GM19455 (cell line): ENCODE measurements around the gene ASB2.

Source experiments
- ATAC-seq: cut with Tn5 transposase; IDR thresholded peaks from one replicate; pipeline ENCODE4 v1.9.1; 2021; ENCODE audit not compliant: unreplicated experiment

Gene ASB2

DNA sequence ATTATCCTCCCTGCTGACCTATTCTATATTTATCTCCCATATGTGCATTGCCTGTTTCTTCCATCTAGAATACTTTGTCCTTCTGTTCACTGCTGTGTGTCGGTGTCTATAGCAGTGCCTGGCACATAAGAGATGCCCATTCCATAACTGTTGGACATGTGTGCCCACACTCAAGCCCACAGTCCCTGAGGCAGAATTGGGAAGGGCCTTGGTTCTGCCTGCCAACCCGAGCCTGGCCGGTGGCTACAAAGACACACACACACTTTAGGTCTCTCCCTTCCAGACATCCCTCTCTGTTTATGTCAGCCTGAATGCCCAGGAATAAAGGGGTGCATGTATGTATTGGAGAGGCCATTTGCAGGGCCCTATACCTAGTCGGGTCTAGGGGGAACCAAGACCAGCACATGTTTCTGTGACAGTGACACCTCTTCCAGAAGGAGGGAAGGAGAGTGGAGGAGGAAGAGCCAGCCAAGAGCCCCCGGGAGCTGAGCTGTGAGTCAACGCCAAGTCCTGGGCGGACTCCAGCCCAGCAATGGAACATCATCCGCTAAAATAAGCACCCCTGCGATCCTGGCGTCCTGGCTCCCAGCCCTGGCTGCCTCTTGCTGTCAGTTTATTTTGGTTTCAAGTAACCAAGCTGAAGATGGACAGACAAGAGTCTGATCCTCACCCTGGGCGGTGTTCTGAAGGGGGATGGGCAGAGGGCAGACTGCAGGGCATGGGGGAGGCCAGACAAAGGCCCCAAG, 4.3 kb upstream of the ASB2 start:
- no peak for ATAC-seq

DNA sequence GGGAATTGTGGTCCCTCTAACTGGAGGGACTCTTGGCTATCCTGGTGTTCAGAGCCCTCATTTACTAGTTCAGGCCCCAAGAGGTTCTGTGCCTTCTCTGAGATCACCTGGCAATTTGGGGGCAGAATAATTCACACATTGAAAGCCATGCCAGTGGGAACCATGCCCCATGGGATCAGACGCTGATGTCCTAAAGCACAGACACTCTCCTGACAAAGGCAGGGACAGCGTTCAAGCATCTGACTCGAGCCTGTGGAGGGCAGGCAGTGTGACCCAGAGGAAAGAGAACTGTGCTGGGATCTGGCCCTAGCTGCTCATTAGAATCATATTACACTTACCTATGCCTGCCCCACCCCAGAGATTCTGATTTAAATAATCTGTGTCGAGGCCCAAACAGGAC, 2.4 kb upstream of the ASB2 start:
- ATAC-seq, result no peak

DNA sequence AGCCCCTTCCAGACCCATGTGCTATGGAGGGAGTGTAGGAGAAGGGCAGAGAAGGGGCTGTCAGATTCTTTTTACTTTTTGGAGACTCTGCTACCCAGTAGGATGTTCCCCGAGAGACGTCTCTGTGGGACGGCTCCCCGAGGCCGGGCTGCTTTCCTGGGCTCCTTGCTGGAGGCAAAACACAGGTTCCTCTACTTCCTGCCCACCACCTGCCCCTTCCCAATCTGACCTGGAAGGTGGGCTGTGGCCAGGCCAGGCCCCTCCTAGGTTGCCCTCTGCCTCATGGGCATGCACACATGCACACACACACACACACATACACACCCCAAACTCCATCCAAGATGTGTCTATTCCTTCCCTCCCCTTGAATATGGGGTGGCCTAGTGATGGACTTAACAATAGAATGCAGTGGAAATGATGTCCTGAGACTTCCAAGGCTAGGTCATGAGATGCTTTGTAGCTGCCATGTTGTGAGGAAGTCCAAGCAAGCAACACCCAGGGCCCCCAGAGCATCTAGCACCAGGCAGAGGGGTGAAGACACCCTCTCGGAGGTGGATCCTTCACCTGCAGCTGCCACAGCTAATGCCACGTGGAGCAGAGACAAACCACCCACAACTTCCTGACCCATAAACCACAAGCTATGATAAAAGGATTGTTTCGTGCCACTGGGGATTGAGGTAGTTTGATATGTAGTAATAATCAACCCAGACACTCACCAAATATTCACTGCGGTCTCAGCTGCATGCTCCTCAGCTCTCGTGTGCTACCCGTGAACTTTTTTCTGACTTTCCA, 1.6 kb upstream of the ASB2 start:
- no peak for ATAC-seq

DNA sequence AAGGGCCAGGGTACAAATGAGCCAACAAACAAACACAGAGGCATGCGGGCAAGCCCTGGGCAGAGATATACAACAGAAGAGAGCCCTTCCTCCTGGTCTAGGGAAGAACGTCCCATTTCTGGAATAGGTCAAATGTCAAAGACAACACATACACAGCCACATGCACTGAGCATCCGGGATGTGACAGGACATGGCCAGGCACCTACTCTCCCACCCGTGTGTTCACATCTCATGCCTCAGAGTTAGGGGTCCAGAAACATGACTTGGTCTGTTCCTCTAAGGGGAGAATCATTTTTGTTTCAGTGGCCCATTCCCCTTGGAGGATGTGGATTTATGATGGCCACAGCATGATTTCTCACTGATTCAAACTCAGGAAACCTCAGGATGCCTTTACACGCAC, 801 bp upstream of the ASB2 start:
- no peak for ATAC-seq

DNA sequence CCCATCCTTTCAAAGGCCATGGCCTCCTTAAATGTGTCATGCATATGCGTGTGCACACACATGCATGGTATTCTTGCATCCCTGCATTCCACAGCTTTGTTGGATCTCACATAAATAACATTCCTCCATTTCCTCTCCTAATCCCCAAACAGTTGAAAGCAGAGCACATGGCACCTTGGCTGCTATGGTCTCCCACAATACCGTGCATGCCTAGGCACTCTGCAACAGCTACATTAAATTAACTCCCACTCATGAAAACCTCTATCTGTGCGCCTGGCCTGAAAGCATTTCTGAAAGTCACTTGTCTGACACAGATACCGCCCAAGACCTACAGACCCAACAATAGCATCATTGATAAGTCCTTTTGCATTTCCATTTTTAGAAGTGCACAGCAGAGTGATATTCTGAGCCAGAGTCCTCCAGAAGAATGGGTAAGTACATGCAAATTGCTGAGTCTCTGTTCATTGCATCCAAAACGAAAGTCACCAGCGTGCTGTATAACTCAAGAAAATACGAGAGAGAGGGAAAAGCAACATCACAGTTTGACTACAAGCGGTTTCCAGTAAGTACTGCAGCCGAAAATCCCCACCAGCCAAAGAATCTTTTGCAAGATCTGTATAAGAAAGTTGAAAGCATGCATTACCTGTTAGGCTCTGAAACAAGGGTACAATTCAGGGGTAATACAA, 436 bp downstream of the ASB2 start:
- peak; percentile 79 for ATAC-seq

DNA sequence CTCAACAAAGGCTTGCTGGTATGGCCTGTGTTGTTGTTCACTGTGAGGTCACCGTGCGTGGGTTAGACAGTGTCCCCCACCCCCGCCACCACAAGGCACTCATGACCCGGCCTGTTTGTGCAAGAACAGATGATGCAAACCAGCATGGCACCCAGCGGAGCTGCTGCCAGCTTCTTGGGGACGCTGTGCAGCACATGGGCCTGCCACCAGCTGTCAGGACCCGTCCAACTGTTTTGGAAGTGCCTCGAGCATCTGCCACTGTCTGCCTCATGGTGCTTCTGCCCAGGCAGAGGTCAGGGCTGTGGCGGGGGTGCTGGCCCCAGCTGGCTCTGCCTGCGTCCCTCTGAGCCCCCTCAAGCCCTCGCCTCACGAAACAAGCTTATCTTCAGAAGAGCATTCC, 1.5 kb downstream of the ASB2 start:
- ATAC-seq, result no peak

DNA sequence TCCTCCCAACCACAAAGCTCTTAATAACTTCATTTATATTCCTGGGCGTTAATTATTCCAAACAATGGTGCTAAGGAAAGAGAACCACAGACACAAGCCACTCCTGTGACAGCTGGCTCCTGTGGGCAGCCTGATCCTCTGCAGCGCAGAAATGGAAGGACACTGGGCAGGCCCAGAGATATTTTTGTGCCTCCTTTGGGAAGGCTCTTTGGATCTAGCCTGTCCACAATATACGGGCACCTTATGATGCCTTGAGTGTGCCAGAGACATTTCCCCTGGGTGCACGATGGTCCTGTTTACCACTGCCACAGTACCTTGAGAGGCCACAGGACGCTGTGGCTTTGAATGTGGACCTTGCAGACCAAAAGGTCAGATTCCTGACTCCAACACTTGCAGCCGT, 2.1 kb downstream of the ASB2 start:
- no peak for ATAC-seq

DNA sequence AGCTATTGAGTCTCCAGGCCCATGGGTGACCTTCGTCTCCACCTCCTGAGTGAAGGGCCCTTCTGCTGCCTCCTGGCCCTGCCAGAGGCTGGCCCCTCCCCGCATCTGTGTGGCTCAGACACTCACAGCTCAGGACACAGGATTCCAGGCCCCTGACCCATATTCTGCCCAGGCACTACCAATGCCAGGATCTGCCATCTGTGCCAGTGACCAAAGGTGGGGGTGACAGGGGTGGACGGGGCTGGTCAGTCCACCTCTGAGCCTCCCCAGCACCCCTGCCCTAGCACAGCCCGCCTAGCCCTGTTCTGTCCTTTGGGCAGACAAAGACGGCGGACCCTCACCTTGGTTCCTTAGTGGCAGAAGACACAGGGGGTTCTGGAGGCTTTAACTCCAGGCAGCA, 2.8 kb downstream of the ASB2 start:
- ATAC-seq, result no peak

DNA sequence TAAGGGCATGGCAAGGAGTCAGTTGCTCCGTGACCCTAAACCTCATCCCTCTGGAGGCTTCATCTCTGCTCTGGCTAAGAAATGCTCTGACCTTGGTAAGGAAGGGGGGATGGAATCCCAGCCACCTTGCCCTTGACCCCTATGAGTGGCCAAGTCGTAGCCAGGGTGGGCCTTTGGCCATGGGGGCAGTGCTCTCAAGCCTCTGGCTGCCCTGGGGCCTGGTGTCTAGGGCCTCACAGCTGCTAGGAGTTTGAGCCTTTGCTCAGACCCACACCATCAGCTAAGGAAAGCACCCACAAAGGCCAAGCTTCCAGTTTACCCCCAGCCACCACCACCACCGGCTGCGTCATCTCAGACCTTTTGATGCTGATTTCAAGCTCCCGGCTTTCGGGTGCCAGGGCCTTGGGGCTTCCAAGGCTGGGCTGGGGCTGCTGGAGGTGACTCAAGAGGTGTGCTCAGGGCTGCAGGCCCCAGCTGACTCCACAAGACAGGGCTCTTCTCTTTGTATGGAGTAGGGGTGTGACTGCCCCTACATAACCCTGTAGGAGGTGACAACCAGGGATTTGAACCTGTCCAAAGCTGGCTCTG, 3.7 kb downstream of the ASB2 start:
- no peak for ATAC-seq

DNA sequence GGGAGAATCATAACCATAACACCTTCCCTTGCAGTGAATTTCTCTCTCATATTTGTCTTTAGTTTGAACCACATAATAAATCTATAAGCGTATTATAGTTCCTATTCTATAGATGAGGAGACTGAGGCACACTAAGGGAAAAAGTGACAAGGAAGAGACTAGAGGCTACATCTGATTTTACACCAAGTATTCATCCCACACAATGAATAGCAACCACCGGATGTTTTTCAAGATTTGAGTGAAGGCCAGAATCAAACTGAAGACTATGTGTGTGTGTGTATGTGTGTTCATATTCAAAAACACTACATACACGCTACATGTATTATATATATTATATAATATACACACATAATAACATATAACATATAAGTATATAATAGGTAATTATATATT, 4.7 kb downstream of the ASB2 start:
- no peak for ATAC-seq

DNA sequence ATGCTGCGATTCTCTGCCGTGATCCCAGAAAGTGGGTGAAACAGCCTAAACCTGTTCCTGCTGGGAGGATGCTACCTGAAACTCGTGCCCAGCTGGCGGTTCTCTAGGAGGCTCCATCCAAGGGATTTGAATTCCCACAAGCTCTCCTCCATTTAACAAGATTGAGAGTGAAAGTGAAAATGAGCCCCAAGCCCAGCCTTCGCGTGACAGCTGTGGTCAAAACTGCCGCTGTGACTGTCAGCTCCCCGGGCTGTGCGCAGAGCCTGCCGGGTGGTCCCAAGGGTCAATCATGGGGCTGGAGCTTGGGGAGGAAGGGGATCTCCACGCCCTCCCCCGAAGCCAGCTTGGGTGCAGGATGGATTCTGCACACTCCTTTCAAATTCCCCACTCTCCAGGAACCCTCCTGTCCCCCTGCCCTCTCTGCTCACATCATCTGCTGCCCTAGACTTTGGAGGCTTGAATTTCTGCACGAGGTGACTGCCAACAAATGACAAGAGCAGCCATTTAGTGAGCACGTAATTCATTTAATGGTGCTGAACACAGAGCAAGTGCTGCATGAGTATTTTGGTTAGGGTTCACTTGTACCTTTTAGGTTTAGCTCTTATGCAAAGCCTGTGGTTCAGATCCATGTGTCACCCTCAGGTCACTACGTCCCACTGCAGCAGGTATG, 5.3 kb downstream of the ASB2 start:
- peak; percentile 46 for ATAC-seq

DNA sequence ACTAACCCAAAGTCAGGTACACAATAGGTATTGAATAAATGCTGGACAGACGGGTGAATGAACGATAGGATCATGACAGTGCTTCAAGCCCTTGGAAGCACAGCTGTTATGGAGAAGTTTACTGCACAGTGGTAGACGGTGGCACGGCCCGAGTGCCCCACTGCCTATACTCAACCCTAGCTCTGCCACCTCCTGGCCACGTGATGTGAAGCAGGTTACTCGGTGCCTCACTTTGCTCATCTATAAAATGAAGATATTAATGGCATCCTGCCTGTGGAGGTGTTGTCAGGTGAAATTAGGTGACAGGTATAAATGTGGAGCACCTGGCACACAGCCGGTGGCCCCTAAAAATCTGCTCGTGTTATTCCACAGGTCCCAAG, 5.8 kb downstream of the ASB2 start:
- ATAC-seq, result peak; percentile 25

DNA sequence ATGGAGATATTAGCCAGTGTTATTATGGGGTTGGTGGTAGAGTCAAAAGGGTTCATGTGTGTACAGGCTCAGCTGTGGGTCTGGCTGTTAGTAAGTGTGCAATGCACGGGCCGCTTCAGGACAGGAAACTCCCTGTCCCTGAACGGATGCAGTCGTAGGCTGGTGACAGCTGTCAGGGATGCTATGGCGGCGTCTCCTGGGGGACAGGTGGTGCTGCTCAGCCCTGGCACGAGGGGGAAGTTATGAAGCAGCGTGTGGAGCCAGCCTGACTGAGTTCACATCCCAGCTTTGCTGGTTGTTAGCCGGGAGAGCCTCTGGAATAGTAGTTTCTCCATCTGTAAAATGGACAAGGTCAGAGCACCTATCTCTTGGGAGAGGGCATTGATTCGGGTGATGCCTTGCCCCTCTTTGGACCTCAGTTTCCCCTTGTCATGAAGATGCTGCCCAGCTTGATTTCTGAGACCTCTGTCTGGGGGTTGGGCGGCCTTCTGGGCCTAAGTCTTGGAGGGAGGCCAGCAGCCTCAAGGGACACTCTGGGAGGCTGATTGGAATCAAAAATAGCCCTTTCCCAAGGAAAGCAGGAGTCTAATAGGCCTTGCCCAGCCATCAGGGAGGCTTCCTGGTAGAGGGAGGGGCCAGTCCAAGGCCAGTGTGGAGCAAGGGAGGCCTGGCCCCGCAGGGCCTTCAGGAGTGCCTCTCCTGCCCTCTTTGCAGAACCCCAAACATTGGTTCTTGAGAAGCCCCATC, 7.1 kb downstream of the ASB2 start:
- ATAC-seq, result no peak

DNA sequence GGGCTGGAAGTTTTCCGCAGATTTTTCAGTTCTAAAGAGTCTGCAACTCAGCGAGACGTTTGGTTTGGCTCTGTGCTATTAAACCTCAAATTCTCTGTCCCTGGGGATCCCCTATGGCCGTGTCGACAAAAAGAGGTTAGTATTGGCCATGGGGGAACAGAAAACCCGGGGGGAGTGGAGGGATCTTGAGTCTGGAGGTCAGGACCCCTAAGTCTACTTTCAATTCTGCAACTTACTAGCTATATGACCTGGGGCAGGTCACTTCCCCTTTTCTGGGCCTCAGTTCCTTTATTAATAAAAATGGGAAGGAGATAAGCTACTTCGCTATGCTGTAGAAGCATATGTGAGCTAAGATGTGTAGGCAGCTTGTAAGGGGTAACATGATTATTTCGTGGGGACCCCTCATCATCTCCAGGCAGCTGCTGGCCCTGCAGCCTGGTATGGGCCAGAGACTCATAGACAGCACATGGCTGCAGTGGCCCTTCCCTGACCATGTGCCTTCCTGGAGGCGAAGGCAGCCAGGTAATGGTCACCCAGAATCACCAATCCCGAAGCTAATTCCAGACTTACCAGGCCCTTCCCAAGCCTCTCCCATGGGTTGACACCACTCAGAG, 8.6 kb downstream of the ASB2 start:
- ATAC-seq, result peak; percentile 43

DNA sequence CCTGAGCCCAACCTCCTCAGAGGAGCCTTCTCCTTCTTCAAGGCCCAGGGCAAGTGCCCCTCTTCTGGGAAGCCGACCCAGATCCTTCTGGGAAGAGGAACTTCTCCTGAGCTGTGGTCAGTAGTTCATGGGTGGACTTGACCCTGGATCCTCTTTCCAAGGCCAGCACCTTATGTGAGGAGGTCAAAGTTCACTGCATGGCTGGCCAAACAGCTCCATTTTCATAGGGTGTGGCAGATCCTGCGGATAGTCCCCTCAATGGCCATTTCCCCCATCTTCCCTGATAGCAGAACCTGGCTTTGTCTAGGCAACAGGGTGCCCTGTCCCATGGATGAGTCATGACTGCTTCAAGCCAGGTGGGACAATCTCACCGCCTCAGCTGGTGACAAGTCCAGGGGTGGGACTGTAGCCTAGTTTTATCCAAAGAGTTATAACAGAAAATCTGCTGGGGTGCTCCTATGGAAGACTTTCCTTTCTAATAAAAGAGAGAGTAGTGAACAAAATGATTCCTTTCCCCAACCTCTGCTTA, 10.4 kb downstream of the ASB2 start:
- no peak for ATAC-seq

DNA sequence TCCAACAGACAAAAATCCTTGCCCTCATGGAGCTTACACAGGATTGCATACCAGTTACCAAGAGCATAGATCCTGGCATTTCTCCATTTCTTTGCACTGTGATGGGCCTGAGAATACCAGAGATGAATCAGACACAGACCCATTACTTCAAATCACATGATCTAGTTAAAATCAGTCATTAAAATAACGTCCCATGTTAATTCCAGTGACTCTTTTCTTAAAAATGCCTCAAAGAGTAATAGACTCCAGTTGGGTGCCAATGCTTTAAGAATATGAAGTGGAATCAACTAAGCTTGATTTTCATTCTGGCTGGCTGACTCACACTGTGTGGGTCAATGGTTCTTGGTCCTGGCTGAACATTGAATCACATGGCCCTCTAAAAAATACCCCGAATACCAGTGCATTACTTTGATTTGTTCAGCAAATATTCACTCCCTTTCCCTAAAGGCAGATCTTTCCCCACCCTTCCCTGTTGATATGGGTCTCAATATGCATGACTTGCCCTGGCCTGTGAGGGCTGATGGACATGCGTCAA, 11.0 kb downstream of the ASB2 start:
- ATAC-seq, result no peak

DNA sequence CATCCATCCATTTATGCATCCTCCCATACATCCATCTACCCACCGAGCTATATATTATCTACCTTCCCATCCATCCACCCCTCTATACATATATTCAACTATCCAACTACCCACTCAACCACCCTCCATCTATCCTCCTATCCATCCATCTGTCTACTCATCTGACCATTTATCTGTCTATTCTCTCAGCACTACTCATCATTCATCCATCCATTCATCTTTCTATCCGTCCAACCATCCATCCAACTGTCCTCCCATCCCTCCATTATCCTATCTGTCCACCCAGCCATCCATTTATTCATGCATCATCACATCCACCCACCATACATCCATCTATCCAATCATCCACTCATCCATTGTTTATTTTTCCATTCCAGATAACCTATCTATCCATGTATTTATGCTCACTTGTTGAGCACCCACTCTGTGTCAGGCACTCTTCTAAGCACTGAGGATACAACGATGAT, 11.5 kb downstream of the ASB2 start:
- no peak for ATAC-seq

DNA sequence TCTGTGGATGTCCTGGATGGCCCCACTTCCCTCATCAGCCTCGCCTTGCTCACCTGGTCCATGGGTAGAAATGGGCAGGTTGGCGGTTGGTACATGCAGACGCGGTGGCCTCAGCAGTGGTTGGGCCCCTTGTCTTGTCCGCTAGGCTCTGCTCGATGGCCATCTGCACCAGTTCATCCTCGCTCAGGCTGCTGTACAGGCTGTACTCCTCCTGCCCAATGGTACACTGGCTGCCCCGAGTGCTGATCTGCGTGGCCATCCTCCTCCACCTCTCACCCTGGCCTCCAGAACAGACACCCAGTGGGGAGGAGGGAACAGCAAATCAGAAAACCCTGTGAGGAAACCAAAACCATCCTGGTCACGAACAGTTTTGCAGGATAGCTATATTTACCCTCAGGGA, 12.1 kb downstream of the ASB2 start:
- no peak for ATAC-seq

DNA sequence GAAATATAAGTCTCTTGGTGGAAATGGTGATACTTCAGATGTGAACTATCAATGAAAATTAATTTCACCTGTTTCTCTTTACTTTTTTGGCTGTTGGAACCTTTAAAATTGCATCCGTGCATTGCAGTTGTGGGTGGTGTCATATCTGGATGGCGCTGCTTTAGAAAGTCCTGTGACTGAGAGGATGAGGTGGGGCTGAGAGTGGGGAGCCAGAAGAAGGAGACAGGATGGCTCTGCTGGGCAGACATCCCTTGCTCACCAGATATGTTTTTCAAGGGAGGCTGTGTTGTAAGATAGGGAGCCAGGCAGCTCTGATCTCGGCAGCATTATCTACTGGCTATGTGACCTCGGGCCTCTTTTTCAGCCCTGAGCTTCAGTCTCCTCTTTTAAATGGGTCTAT, 12.7 kb downstream of the ASB2 start:
- ATAC-seq, result no peak
